BLaER1 (cell line): ENCODE results near the gene TRABD.

Source experiments
- H3K27ac ChIP-seq: shearing (Covaris generic); formaldehyde crosslinking; 2 replicates; pipeline ENCODE4 v1.8.1; 2022
- H3K27me3 ChIP-seq: shearing (Covaris generic); formaldehyde crosslinking; 2 replicates; pipeline ENCODE4 v1.8.1; 2022
- H3K36me3 ChIP-seq: shearing (Covaris generic); formaldehyde crosslinking; 2 replicates; pipeline ENCODE4 v1.8.1; 2022
- H3K4me1 ChIP-seq: shearing (Covaris generic); formaldehyde crosslinking; 2 replicates; pipeline ENCODE4 v1.8.1; 2022
- H3K4me2 ChIP-seq: shearing (Covaris generic); formaldehyde crosslinking; 2 replicates; pipeline ENCODE4 v1.8.1; 2022
- H3K4me3 ChIP-seq: shearing (Covaris generic); formaldehyde crosslinking; 2 replicates; pipeline ENCODE4 v1.8.1; 2022
- H3K9ac ChIP-seq: shearing (Covaris generic); formaldehyde crosslinking; 2 replicates; pipeline ENCODE4 v1.8.1; 2022
- H3K9me3 ChIP-seq: shearing (Covaris generic); formaldehyde crosslinking; 2 replicates; pipeline ENCODE4 v1.8.1; 2022
- H4K20me1 ChIP-seq: shearing (Covaris generic); formaldehyde crosslinking; 2 replicates; pipeline ENCODE4 v1.8.1; 2022
- Cebpa-rat ChIP-seq: shearing (Covaris generic); IDR thresholded peaks from 2 replicates; pipeline ENCODE4 v1.8.1; 2022

TRABD gene

GRCh38 chr22:50194037-50194805, 8.5 kb downstream of the TRABD start:
- Histone ChIP-seq H3K27ac (peak overlapping the region; percentile 99), H3K4me1 (peaks cover 98% of the 10 kb centered on the region), H3K36me3 (peaks cover 59% of the 10 kb centered on the region), H3K4me3 (peak overlapping the region; percentile 57), H3K9me3 (no peaks in the 10 kb centered on the region), H3K9ac (peak overlapping the region; percentile 99), H3K27me3 (no peaks in the 10 kb centered on the region), H4K20me1 (peaks cover 55% of the 10 kb centered on the region), H3K4me2 (peak overlapping the region; percentile 98)
- TF ChIP-seq Cebpa-rat, result no peak

GRCh38 chr22:50196256-50196655, 10.5 kb downstream of the TRABD start:
- peak overlapping the region; percentile 57 for H3K9ac ChIP-seq
- peaks cover 89% of the 10 kb centered on the region for H3K4me1 ChIP-seq
- H3K9me3 ChIP-seq, result no peaks in the 10 kb centered on the region
- H3K36me3 ChIP-seq, result peaks cover 65% of the 10 kb centered on the region
- H4K20me1 ChIP-seq, result peaks cover 48% of the 10 kb centered on the region
- TF ChIP-seq Cebpa-rat, result no peak
- H3K27ac ChIP-seq, result peak overlapping the region; percentile 99
- no peaks in the 10 kb centered on the region for H3K27me3 ChIP-seq
- peak overlapping the region; percentile 57; the same call in 1 of the 2 replicates for H3K4me3 ChIP-seq
- peak overlapping the region; percentile 98 for H3K4me2 ChIP-seq

GRCh38 chr22:50197000-50197800, 11.5 kb downstream of the TRABD start:
- peak overlapping the region; percentile 98 for H3K4me2 ChIP-seq
- no peak overlapping the region for H3K4me3 ChIP-seq
- H3K27me3 ChIP-seq, result no peaks in the 10 kb centered on the region
- H3K36me3 ChIP-seq, result peaks cover 65% of the 10 kb centered on the region
- H3K9ac ChIP-seq, result no peak overlapping the region
- H3K9me3 ChIP-seq, result no peaks in the 10 kb centered on the region
- peaks cover 57% of the 10 kb centered on the region for H4K20me1 ChIP-seq
- no peak for TF ChIP-seq Cebpa-rat
- no peak overlapping the region for H3K27ac ChIP-seq
- H3K4me1 ChIP-seq, result peaks cover 85% of the 10 kb centered on the region

- Histone ChIP-seq H4K20me1 (peaks cover 65% of the 10 kb centered on the region), H3K9me3 (no peaks in the 10 kb centered on the region), H3K4me1 (peaks cover 85% of the 10 kb centered on the region), H3K4me3 (peak overlapping the region; percentile 96; the same call in 1 of the 2 replicates), H3K9ac (peak overlapping the region; percentile 95), H3K27me3 (no peaks in the 10 kb centered on the region), H3K27ac (peak overlapping the region; percentile 94; the same call in 1 of the 2 replicates), H3K36me3 (peaks cover 67% of the 10 kb centered on the region), H3K4me2 (peak overlapping the region; percentile 98)
- no peak for TF ChIP-seq Cebpa-rat
Measured at GRCh38 chr22:50197856-50198623, 12.3 kb downstream of the TRABD start.

GRCh38 chr22:50198624-50199017, 12.9 kb downstream of the TRABD start:
- Histone ChIP-seq H3K4me3 (peak overlapping the region; percentile 96; the same call in 1 of the 2 replicates), H3K36me3 (peaks cover 67% of the 10 kb centered on the region), H3K4me2 (peak overlapping the region; percentile 98), H4K20me1 (peaks cover 71% of the 10 kb centered on the region), H3K27ac (peak overlapping the region; percentile 94), H3K9ac (peak overlapping the region; percentile 95), H3K27me3 (no peaks in the 10 kb centered on the region), H3K4me1 (peaks cover 85% of the 10 kb centered on the region), H3K9me3 (no peaks in the 10 kb centered on the region)
- TF ChIP-seq Cebpa-rat, result no peak

- Histone ChIP-seq H3K4me2 (peak overlapping the region; percentile 98), H3K9me3 (no peaks in the 10 kb centered on the region), H3K4me3 (peak overlapping the region; percentile 96), H3K36me3 (peaks cover 62% of the 10 kb centered on the region), H3K4me1 (peaks cover 85% of the 10 kb centered on the region), H3K9ac (peak overlapping the region; percentile 95), H3K27ac (peak overlapping the region; percentile 94), H4K20me1 (peaks cover 77% of the 10 kb centered on the region), H3K27me3 (no peaks in the 10 kb centered on the region)
- TF ChIP-seq Cebpa-rat, result no peak
Measured at GRCh38 chr22:50199251-50199721, 13.6 kb downstream of the TRABD start.

- Histone ChIP-seq H3K27ac (peak overlapping the region; percentile 94), H3K9ac (peak overlapping the region; percentile 95), H3K4me3 (peak overlapping the region; percentile 96), H4K20me1 (peaks cover 78% of the 10 kb centered on the region), H3K9me3 (no peaks in the 10 kb centered on the region), H3K27me3 (no peaks in the 10 kb centered on the region), H3K36me3 (peaks cover 62% of the 10 kb centered on the region), H3K4me2 (peak overlapping the region; percentile 98), H3K4me1 (peaks cover 85% of the 10 kb centered on the region)
- TF ChIP-seq Cebpa-rat, result no peak
Measured at GRCh38 chr22:50199829-50200460, 14.2 kb downstream of the TRABD start.

- Histone ChIP-seq H3K4me2 (peak within 1 kb of the TSS; percentile 98), H3K9ac (peak within 1 kb of the TSS; percentile 95), H3K4me1 (peaks cover 85% of the 10 kb centered on the region), H4K20me1 (peaks cover 78% of the 10 kb centered on the region), H3K4me3 (peak within 1 kb of the TSS; percentile 96), H3K36me3 (peaks cover 63% of the 10 kb centered on the region), H3K9me3 (no peaks in the 10 kb centered on the region), H3K27ac (peak within 1 kb of the TSS; percentile 94), H3K27me3 (no peaks in the 10 kb centered on the region)
- no peak for TF ChIP-seq Cebpa-rat
Measured at GRCh38 chr22:50200461-50201190, 14.9 kb downstream of the TRABD start, which contains the start of gene SELENOO. Gene SELENOO, plus strand, starts transcription at chr22:50201011. Its CDS starts 26 bp downstream, at chr22:50201037.
